ENCODE measurements around the gene ABCD3. TPM values are rescaled to one million over a fixed set of nuclear protein-coding genes. Genes with fewer than 3 reads are reported as not detected.

ABCD3 gene
- total RNA-seq, 2 experiments from 2014 or later, result 33.7 to 34.0 TPM

- Mint-ChIP-seq H3K36me3 (no peaks in the 10 kb centered on the region), H3K4me3 (no peak overlapping the region), H3K9me3 (no peaks in the 10 kb centered on the region), H3K27ac (no peak overlapping the region), H3K27me3 (peaks cover 44% of the 10 kb centered on the region), H3K4me1 (ENCODE audit: low read depth) (peaks cover 5% of the 10 kb centered on the region)
- CTCF ChIA-PET, result interaction anchor here (0.6 kb wide), 1 partner anchor 497 kb away, joined by 3 read pairs; no protein-coding TSS in a partner anchor
- POLR2A ChIA-PET, result no interaction called here
- DNase-seq, result no peak
- intact Hi-C loops (cut with micrococcal nuclease), result no loop called here
These were observed 119.1 kb downstream of the ABCD3 start for GRCh38 chr1:94537254-94537653.

- no peak for DNase-seq
- Mint-ChIP-seq H3K4me1 (ENCODE audit: low read depth) (peaks cover 12% of the 10 kb centered on the region), H3K27me3 (peaks cover 47% of the 10 kb centered on the region), H3K36me3 (no peaks in the 10 kb centered on the region), H3K4me3 (no peak overlapping the region), H3K27ac (no peak overlapping the region), H3K9me3 (no peaks in the 10 kb centered on the region)
- intact Hi-C loops (cut with micrococcal nuclease), result no loop called here
- ChIA-PET POLR2A (no interaction called here), CTCF (no interaction called here)
These were observed 120.1 kb downstream of the ABCD3 start for GRCh38 chr1:94538243-94538827.

- Mint-ChIP-seq H3K4me1 (ENCODE audit: low read depth) (peaks cover 12% of the 10 kb centered on the region), H3K27me3 (peaks cover 57% of the 10 kb centered on the region), H3K4me3 (no peak overlapping the region), H3K36me3 (no peaks in the 10 kb centered on the region), H3K27ac (no peak overlapping the region), H3K9me3 (no peaks in the 10 kb centered on the region)
- ChIA-PET POLR2A (no interaction called here), CTCF (no interaction called here)
- DNase-seq, result no peak
- intact Hi-C loops (cut with micrococcal nuclease), result no loop called here
These were observed 121.3 kb downstream of the ABCD3 start for GRCh38 chr1:94539496-94539895.

DNA sequence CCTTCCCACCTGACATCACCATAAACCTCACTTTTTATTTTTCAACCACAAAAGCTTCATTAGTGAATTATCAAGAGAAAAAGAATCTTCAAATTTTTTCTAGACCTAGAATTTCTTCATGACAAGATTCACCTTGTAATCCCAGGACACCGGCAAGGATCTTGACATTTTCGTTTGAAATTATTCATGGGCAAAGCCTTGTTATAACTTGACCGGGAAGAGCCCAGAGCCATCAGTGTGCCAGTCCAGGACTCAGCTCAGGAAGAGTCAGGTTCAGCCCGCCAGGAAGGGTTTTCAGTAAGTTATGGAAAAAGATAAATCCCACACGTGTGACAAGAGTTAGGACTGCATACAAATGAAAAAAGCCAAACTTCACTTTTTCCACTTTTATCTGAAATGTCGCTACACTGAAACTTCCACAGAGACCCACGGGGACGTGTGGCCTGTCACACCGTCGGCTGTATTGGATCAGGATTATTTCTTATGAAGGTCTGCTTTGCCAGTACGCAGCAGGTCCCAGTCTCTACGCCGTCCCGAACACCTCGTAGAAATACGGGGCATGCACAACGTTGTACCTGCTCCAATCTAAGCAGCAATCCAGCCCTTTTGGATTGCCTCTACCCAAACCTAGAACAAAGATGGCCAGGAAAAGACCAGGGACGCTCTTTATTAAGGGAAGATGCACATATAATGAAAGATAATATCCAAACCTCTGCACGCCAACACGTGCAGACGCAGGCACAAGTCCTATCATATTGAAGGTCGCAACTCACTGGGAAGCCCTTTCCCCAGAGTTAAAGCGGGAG, 122.5 kb downstream of the ABCD3 start:
- DNase-seq, result no peak
- Mint-ChIP-seq H3K9me3 (no peaks in the 10 kb centered on the region), H3K4me3 (peak overlapping the region; percentile 57), H3K27ac (no peak overlapping the region), H3K4me1 (ENCODE audit: low read depth) (peaks cover 12% of the 10 kb centered on the region), H3K36me3 (no peaks in the 10 kb centered on the region), H3K27me3 (peaks cover 64% of the 10 kb centered on the region)
- ChIA-PET POLR2A (no interaction called here), CTCF (no interaction called here)
- intact Hi-C loops (cut with micrococcal nuclease), result loop anchor here (5.0 kb wide), 1 partner anchor 123 kb away; the partner anchor contains the start of gene ABCD3

DNA sequence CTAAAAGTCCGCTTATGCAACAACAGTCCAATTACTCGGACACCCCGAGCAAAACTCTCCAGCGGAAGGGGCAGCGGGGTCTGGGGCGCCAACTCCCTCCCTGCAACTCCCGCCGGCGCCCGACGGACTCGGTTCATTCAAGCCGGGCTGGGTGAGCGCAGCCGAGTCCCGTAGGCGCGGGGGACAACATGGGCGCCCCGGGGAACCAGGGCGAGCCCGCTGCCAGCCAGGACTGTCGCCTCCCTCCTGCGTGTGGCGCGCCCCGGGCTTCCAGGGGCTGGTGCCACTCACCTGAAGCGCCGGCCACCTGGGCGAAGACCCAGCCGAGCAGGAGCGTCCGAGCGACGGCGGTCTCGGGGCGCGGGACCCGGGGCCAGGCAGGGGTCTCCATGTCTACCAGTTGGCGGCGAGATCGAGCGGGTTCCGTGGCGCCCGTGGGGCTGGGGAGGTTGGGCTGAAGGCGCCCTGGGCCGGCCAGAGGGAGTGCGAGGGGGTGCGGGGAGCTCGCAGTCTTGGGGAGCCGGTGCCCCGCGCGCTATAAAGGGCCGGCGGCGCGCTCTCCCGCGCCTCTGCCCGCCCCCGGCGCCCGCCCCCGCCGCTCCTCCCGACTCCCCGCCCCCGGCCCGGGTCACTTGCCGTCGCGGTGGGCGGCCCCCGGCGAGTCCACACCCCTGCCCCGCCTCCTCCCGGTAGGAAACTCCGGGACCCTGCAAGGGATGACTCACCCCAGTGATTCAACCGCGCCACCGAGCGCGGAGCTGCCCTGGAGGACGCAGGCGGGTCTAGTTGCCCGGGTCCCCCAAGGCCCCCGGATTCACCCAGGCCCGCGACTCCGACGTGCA, 123.3 kb downstream of the ABCD3 start, which contains the start of gene F3:
Gene F3 (minus strand): TSS at position 514 of the 842 bp plus-strand sequence. CDS start 123 bp downstream, at position 391.
- no peaks in the 10 kb centered on the region for H3K36me3 Mint-ChIP-seq
- H3K27ac Mint-ChIP-seq, result no peak within 1 kb of the TSS
- H3K27me3 Mint-ChIP-seq, result peaks cover 60% of the 10 kb centered on the region
- no peaks in the 10 kb centered on the region for H3K9me3 Mint-ChIP-seq
- DNase-seq, result peak; percentile 87
- intact Hi-C loops (cut with micrococcal nuclease), result loop anchor here (5.0 kb wide), 1 partner anchor 124 kb away; the partner anchor contains the start of gene ABCD3
- H3K4me3 Mint-ChIP-seq, result peak within 1 kb of the TSS; percentile 75
- ChIA-PET POLR2A (no interaction called here), CTCF (interaction anchor here (0.6 to 0.9 kb wide), 2 partner anchors 25 to 313 kb away, joined by 3 read pairs; no protein-coding TSS in a partner anchor)
- peaks cover 12% of the 10 kb centered on the region for H3K4me1 Mint-ChIP-seq (ENCODE audit: low read depth)

DNA sequence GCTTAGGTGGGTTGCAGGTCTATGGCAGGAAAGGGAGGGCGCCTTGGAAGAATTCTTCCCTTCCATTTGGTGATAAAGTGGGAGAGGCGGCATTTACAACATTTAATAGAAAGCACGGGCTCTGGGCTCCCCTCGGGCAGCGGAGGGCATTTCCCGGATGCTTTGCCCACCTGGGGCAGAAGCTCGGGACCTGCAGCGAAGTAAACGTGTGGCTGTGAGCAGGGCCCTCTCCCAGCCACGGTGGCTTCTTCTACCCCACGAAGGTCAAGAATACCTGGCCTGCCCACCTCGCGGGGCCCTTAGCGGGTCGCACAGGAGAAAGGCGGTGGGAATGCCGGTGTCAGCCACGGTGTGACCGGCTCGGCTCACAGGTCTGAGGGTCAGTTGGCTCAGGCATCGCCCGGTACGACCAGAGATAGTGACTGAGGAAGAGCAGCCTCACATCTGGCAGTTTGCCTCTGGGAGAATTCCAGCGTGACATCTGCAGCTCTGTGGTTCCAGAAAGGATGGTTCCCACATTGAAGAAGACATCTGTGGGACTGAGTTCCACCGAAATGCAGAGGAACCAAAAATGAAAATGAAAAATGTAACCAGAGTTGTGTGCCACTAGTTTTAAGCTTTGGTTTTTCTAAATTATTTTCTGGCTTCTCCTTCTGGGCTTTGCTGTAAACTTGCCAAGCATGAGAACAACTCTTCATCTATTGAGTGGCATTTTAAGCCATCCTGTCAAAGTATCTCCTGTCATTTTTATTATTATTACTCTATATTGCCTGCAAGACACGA, 124.1 kb downstream of the ABCD3 start:
- peak; percentile 9 for DNase-seq
- H3K4me1 Mint-ChIP-seq (ENCODE audit: low read depth), result peaks cover 12% of the 10 kb centered on the region
- H3K36me3 Mint-ChIP-seq, result no peaks in the 10 kb centered on the region
- POLR2A ChIA-PET, result interaction anchor here (1.1 kb wide), 1 partner anchor 559 kb away, joined by 3 read pairs; no protein-coding TSS in a partner anchor
- peak overlapping the region; percentile 75 for H3K4me3 Mint-ChIP-seq
- intact Hi-C loops (cut with micrococcal nuclease), result loop anchor here (5.0 kb wide), 1 partner anchor 125 kb away; the partner anchor contains the start of gene ABCD3
- H3K27me3 Mint-ChIP-seq, result peaks cover 61% of the 10 kb centered on the region
- H3K9me3 Mint-ChIP-seq, result no peaks in the 10 kb centered on the region
- CTCF ChIA-PET, result interaction anchor here (0.6 to 0.9 kb wide), 2 partner anchors 26 to 313 kb away, joined by 3 read pairs; no protein-coding TSS in a partner anchor
- no peak overlapping the region for H3K27ac Mint-ChIP-seq

GRCh38 chr1:94543001-94543400, 124.8 kb downstream of the ABCD3 start:
- Mint-ChIP-seq H3K27ac (no peak overlapping the region), H3K4me1 (ENCODE audit: low read depth) (peaks cover 12% of the 10 kb centered on the region), H3K9me3 (no peaks in the 10 kb centered on the region), H3K4me3 (no peak overlapping the region), H3K36me3 (no peaks in the 10 kb centered on the region), H3K27me3 (peaks cover 62% of the 10 kb centered on the region)
- ChIA-PET CTCF (interaction anchor here (0.8 to 0.9 kb wide), 2 partner anchors 26 to 60 kb away, joined by 3 read pairs; no protein-coding TSS in a partner anchor), POLR2A (interaction anchor here (1.1 kb wide), 1 partner anchor 558 kb away, joined by 3 read pairs; no protein-coding TSS in a partner anchor)
- no peak for DNase-seq
- intact Hi-C loops (cut with micrococcal nuclease), result loop anchor here (5.0 kb wide), 1 partner anchor 126 kb away; the partner anchor contains the start of gene ABCD3

DNA sequence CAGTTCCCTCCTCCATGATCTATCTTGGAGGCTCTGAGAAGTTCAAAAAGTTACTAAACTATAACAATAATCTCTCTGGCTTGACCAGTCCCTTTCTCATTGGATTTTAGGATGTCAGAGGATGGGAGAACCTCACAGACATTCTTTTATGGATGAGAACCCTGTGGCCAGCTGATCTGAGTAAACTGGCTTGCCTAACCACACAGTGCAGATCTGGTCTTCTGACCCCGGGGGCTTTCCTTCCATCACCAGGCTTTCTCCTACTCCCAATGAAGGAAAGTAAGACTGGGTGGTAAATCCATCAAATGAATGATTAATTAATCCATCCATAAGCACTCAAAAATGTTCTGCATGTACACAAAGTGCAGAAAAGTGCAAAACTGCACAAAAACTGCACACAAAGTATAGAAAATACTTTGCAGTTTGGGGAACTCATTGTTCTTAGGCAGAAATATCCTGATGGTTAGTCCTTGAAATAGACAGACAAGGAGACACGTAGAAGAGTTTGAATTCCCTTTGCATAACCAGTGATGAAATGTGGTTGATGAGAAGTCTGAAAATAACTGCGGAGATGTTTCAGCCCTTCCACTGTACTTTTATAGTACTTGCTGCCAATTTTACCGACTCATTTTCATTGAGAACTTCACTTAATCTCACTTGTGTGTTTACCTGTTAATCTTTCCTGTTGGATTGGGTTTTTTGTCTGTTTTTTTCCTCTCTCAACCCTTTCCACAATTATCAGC, 125.9 kb downstream of the ABCD3 start:
- peaks cover 12% of the 10 kb centered on the region for H3K4me1 Mint-ChIP-seq (ENCODE audit: low read depth)
- H3K27me3 Mint-ChIP-seq, result peaks cover 55% of the 10 kb centered on the region
- H3K4me3 Mint-ChIP-seq, result no peak overlapping the region
- intact Hi-C loops (cut with micrococcal nuclease), result loop anchor here (5.0 kb wide), 1 partner anchor 127 kb away; the partner anchor contains the start of gene ABCD3
- H3K27ac Mint-ChIP-seq, result no peak overlapping the region
- ChIA-PET CTCF (no interaction called here), POLR2A (no interaction called here)
- no peaks in the 10 kb centered on the region for H3K9me3 Mint-ChIP-seq
- no peaks in the 10 kb centered on the region for H3K36me3 Mint-ChIP-seq
- no peak for DNase-seq

DNA sequence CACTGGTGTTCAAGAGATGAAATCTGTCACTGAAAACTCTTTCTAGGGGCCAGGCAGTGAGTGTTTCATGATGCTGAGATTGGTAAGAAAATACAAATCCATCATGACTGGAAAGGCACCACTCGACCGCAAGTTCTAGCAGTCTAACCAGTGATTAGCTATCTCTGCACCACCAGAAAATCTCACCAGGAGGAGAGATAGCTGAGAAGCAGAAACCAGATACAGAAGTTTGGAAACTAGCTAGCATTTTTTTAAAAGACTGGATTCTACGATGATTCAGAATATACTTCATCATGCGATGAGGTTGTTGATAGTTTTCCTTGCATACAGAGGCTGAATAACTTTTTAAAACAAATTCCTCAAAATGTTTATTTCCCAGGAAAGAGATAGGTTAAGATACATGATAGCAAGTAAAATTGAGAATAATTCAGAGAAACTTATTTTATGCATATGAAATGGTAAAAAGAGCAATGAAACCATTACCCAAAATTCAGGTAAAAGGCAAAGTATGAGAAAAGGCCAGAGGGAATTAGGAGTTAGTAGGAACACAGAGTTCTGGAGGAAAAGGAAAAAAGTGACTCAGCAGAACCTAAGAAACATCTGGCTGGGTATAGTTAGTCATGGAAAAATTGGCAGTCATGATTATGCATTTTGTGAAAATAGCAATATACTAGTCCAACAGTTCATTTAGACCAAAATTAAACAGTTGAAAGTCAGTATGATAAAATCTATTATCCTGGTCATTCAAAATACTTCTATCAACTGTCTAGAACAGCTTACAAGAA, 126.7 kb downstream of the ABCD3 start:
- peaks cover 47% of the 10 kb centered on the region for H3K27me3 Mint-ChIP-seq
- ChIA-PET POLR2A (no interaction called here), CTCF (no interaction called here)
- H3K9me3 Mint-ChIP-seq, result no peaks in the 10 kb centered on the region
- no peaks in the 10 kb centered on the region for H3K36me3 Mint-ChIP-seq
- no peak overlapping the region for H3K4me3 Mint-ChIP-seq
- intact Hi-C loops (cut with micrococcal nuclease), result loop anchor here (5.0 kb wide), 1 partner anchor 128 kb away; the partner anchor contains the start of gene ABCD3
- peaks cover 12% of the 10 kb centered on the region for H3K4me1 Mint-ChIP-seq (ENCODE audit: low read depth)
- no peak for DNase-seq
- H3K27ac Mint-ChIP-seq, result no peak overlapping the region

GRCh38 chr1:94549706-94550105, 131.5 kb downstream of the ABCD3 start:
- DNase-seq, result no peak
- H3K4me1 Mint-ChIP-seq (ENCODE audit: low read depth), result no peaks in the 10 kb centered on the region
- ChIA-PET CTCF (no interaction called here), POLR2A (no interaction called here)
- H3K27me3 Mint-ChIP-seq, result peaks cover 25% of the 10 kb centered on the region
- no peak overlapping the region for H3K27ac Mint-ChIP-seq
- H3K4me3 Mint-ChIP-seq, result no peak overlapping the region
- H3K36me3 Mint-ChIP-seq, result no peaks in the 10 kb centered on the region
- H3K9me3 Mint-ChIP-seq, result no peaks in the 10 kb centered on the region
- intact Hi-C loops (cut with micrococcal nuclease), result no loop called here
